Measurements from ENCODE around the gene PDLIM5.

DNA sequence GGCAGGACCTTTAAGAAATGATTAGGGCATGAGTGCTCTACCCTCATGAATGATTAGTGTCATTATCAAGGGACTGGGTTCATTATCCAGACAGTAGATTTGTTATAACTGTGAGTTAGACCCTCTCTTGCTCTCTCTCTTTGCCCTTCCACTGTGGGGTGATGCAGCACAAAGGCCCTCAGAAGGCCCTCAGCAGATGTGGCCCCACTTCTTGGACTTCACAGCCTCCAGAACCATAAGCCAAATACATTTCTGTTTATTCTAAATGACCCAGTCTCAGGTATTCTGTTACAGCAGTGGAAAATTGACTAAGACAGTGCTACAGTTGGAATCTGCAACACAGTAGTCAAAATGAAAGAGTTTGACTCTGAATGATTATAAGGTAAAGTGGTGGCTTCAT lies 17.2 kb upstream of the PDLIM5 start:
- TF ChIP-seq, protein P1, sequence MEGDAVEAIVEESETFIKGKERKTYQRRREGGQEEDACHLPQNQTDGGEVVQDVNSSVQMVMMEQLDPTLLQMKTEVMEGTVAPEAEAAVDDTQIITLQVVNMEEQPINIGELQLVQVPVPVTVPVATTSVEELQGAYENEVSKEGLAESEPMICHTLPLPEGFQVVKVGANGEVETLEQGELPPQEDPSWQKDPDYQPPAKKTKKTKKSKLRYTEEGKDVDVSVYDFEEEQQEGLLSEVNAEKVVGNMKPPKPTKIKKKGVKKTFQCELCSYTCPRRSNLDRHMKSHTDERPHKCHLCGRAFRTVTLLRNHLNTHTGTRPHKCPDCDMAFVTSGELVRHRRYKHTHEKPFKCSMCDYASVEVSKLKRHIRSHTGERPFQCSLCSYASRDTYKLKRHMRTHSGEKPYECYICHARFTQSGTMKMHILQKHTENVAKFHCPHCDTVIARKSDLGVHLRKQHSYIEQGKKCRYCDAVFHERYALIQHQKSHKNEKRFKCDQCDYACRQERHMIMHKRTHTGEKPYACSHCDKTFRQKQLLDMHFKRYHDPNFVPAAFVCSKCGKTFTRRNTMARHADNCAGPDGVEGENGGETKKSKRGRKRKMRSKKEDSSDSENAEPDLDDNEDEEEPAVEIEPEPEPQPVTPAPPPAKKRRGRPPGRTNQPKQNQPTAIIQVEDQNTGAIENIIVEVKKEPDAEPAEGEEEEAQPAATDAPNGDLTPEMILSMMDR (IDR thresholded peaks at IDR 0.05) = no peak
- TF ChIP-seq POLR2A (IDR thresholded peaks at IDR 0.05) = no peak

Data from thyroid gland (tissue), 4 donors.